Activated CD8-positive, alpha-beta memory T cell treated with anti-CD3 and anti-CD28 coated beads, Interleukin-2, amount 50 U/mL, for 1 hour (primary cell): ENCODE measurements around the gene CDH23.

Experiments used
- DNase-seq: peaks from one replicate; pipeline ENCODE4 v3.0.0-alpha.2; 2020; ENCODE audit errors: extremely low read depth

Gene CDH23

DNA sequence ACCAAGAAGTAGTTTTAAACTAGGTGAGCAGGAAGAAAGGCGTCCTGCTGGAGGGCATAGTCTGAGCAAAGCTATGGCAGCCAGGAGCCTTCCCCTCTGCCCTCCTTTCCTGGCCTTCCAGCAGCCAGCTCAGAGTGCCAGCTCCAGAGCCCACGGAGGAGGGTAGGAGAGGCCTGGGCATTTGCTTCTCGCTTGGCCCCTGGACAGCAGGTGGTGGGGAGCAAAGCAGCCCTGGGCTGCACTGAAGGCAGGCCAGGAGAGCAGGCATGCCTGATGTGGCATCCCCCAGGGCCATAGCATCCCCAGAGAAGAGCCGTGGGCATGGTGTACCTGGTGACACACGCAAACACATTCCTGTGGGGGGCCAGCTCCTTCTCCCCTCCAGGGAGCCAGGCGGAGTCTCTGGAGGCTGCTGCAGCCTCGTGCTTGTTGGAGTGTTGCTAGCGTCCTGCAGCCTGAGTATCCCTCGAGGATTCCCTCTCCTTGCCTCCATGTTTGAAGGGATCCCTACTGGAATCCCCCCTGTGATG lies 43.9 kb downstream of the CDH23 start:
- no peak for DNase-seq

DNA sequence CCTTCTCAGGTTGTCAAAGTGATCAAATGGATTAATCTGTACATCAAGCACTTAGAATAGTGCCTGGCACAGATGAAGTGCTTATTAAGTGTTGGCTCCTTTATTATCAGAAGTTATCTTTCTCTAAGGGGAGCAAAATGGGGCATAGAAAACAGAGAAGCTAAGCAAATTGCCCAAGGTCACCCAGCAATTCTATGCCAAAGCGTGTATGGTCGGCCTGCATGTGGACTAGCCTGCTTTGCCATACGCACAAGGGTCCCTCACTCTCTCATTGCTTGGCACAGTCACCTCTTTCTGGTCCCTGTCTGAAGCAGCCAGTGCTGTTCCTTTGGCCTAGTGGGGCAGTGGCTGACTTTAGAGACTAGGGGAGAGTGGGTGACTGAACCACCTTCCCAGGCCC lies 45.3 kb downstream of the CDH23 start:
- no peak for DNase-seq

DNA sequence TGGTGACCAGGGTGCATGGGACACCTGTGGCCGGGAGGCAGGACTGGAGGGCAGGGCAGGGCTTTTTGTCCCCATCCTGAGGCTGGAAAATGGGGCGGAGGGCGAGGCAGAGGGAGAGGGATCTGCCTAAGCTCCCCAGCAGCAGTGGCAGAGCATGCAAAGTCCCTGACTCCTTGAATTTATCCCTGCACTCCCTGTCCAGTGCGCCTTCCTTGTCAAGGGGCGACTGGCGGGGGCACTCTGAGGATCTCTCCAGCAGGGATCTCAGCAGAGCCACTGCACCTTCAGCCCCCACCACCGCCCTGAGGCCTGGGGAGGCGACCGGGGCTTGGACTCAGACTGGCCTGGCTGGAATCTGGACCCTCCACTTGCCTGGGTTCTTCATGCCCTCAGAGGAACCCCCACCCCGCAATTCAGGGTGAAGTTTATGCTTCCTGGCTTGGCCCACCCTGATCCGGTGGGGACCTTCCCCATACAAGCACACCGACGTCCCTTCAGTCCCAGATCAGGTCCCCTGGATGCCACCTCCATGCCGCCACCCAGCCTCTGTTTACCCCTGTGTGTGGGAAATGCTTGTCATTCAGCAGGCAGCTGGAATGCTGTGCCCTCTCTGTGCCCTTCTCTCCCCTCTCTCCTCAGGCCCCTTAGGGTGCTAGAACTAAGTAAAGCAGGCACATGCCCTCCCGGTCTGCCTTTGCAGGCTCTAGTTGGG lies 46.3 kb downstream of the CDH23 start:
- no peak for DNase-seq

DNA sequence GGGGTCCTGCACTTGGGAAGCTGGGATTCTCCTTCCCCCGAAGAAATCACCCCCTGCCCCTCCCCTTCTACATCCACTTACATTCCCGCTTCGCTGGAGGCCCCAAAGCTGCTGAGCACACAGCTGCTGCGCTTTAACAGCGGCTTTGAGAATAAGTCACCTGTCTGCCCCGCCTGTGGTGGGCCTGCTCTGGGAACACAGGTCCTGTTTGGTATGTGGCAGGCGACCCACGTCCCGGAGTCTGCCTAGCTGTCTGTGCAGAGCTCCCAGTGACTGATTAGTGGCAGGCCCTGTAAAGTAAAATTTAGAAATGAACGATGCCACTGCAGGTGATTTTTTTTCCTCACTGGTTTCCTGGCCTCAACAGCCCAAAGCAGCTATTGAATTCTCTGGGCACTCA lies 47.0 kb downstream of the CDH23 start:
- DNase-seq: no peak

DNA sequence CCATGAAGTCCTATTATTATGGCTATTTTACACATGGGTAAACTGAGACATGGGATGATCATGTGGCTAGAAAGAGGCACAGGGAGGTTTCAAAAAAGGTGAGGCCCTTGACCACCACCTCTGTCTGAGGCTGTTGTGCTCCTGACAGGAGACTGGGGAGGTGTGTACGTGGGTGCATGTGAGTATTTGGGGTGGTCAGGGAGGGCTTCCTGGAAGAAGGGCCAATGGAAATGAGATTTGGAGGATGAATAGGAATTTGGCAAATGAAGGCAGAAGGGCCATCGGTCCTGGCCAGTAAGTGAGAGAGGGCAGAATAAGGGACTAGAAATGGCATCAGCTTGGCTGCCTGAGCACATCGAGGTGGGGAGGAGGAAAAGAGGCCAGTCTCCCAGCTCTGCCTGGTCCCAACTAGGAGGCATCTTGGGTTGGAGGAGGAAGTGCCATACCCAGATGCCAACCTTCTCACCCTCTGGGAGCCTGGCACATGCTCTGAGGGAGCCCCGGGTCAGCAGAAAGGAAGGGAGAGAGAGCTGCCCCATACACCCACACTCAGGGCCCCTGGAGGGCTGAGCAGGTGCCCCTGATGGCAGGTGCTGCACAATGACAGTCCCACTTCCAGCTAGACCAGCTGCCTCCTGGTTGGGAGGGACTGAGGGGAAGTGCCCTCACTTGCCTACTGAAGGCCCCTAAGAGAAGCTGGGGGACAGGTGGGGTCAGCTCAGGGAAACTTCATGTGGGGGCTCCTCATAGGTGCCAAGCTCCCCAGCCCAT lies 47.7 kb downstream of the CDH23 start:
- no peak for DNase-seq

DNA sequence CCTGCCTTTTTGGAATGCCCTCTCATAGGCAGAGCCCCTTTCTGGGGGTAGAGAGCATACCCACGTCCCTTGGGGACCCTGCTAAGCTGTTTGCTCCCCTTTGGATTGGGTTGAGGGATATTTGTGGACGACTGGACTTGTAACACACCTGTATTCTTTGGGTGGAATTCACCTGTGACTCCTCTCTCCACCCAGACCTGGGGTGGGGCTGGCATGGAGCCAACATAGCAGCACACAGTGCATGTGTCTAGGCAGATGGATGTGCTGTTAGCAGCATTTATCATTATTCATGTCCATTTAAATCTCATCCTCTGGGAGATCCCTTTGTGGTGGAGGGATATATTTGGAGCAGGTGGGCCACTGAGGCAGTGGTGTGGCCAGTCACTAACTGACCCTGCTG lies 51.0 kb downstream of the CDH23 start:
- no peak for DNase-seq

DNA sequence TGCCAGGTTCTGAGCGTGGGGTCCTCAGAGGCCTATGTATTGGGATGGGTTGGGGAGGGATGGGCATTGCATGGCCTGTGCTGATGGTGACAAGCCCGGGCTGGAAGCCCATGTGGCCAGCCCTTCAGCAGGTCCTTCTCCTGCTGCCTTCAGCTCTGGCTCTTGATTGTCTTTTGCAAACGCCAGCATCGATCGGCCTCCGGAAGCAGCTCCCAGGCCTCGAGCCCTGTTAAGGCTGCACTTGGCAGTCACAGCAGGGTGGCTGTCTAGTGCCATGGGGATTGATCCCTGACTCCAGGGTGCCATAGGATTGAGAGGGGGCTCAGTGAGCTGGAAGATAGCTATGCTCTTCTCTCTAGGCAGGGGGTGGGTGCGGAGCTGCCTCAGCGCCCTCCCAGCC lies 51.4 kb downstream of the CDH23 start:
- no peak for DNase-seq

DNA sequence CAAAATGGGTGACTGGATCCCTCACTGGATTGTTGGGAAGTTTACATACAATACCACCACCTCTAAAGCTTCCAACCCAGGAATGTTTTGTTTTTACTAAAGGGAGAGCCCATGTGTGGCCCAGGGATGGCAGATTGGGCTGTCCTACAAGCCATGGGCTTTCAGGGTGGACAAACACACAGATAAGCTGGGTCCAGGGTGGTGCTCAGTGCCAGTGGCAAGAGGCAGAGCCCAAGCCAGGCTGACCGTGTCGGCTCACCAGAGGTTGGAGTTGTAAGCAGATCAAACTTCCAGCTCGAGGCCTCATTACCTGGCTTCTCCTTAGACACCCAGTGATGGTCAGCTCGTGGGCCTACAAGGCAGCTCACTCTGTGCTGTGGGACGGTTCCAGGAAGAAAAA lies 52.3 kb downstream of the CDH23 start:
- DNase-seq: no peak

DNA sequence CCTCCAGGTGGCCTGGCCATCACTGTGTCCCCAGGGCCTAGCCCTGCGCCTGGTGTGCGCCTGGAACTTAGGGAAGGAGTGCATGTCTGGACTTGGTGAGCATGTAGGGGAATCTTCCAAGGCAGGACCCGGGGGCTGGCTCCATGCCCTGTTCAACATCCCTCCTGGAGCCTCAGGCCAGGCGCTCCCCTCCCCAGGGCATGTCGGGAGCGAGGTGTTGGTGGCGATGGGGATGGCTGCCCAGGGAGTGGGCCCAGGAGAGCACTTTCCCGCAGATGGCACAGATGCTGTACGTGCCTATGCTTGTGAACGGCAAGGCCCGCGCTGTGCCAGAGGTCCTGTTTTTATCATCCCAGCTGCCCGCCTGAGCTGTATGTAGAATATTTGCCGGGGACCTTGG lies 55.0 kb downstream of the CDH23 start:
- no peak for DNase-seq

DNA sequence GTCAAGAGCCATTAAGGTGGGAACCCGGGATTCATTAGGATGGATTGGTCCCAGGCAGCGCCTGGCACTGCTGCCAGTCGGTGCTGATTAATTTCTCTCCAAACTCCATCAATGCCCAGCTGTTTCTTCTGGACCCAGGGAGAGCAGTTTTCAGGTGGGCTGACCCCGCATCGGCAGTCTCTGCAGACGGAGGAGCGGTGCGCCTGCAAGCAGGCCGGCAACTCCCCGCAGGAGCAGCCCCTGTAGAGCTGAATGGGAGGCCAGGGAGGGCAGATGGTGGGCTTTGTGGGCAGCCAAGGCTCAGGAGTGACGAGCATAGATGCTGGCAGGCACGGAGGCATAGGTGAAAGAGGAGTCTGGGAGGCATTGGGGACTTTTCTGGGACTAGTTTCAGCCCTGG lies 56.5 kb downstream of the CDH23 start:
- no peak for DNase-seq

DNA sequence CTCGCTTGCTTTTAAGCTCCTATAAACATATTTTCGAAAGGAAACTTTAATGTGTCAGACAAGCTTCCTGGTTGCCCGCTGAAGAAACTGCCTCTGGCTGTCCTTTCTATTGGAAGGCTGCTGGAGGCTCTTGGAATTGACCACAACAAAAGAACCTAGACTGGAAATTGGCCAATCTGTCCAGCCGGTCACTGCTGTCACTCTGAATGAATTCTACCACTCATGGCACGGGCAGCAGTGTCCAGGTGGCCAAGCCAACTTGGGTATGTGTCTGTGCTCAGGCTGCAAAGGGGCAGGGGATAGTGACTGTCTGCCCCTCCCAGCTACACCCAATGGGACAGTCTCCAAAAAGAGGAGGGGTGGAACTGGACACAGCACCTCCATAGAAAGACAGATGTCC lies 57.6 kb downstream of the CDH23 start:
- no peak for DNase-seq

DNA sequence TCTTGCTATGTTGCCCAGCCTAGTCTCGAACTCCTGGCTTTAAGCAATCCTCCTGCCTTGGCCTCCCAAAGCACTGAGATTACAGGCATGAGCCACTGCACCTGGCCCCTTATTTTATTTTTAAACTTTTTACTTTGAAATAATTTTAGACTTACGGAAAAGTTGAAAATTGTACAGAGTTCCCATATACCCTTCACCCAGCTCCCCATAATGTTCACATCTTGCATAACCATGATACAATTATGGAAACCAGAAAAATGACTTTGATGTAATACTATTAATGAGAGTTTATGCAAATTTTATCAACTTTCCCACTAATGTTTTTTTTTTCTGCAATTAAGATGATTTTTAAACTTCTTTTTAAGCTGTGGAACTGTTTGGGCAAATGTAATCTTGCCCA lies 58.3 kb downstream of the CDH23 start:
- DNase-seq: no peak

DNA sequence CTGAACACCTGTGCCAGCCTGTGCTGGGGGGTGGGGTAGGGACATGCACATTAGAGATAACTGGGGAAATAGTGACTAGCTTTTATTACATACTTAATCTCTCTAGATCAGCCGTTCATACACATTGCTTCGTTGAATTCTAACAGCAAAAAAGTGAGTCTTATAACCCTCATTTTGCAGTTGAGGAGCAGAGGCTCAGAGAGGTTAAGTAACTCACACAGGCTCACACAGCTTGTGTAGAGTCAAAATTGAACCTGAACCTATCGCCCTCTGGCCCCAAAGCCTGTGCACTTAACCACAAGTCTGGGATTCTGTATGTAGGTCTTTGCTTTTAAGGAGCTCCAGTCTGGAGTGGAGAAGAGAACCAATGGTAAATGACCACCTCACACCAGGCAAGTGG lies 59.9 kb downstream of the CDH23 start:
- DNase-seq: no peak

DNA sequence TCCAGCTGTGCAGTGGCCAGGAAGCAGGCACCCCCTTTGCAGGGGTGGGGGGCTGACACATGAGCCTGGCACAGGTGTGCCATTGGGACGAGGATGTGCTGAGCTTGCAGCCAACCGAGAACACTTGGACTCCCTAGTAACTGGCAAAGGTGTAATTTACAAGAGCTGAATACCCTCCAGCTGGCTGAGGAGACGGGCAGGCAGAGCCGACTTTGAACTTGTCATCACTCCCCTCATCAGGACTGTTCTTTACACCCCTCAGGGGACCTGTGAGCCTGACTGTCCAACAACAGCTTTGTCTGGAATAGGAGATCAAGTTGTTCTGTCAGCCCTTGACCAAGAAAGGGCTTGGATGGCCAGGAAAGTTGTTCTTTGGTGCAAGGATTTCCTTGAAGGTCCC lies 61.2 kb downstream of the CDH23 start:
- no peak for DNase-seq

DNA sequence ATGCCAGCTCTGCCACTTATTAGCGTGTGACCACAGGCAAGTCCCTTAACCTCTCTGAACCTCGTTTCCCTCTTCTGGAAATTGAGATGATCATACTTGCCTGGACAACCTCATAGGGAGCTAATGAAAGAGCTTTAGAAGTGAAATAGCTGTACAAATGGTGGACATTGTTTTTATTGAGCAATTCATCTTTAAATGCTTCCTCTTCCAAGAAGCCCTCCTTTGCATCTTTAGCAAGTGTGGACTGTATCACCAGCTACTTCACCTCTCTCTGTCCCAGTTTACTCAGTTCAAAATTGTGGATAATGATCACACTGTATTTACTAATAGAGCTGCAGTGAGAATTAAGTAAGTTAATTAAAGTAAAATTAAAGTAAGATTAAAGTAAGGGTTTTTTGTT lies 61.7 kb downstream of the CDH23 start:
- DNase-seq: no peak

DNA sequence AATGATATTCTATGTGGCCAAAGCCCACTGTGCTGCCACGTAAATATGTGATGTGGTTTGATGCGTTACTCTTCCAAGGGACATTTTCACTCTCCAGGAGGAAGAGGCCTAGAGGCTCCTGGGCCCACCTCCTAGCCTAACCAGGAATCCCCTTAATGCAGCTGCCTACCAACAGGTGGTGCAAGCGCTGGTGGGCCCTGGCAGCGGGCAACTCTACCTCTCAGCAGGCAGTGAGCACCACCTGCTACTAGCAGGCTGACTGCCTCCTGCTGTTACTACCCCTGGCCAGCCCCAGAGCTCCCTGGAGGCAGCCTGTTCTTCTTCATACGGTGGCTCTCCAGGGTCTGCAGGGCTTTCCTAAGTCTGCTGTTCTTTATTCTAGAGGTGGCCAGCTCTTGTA lies 62.8 kb downstream of the CDH23 start:
- DNase-seq: no peak

DNA sequence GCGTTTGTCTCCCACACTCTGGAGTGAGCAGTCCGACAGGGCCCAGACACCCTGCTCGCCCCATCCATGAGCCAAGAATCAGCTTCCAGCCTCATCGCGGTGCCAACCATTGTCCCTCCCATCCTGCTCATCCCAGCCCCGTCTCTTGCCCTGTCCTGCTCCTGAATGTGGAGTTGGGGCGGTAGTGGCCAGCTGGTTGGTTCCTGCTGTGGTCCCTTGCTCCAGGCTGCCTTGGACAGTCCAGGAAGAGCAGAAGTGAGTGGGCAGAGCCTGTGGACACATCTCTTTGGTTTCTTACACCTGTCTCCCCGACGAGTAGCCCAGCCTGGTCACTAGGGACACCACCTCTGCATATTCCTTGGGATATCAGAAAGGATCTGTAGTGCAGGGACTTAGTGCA lies 63.9 kb downstream of the CDH23 start:
- no peak for DNase-seq

DNA sequence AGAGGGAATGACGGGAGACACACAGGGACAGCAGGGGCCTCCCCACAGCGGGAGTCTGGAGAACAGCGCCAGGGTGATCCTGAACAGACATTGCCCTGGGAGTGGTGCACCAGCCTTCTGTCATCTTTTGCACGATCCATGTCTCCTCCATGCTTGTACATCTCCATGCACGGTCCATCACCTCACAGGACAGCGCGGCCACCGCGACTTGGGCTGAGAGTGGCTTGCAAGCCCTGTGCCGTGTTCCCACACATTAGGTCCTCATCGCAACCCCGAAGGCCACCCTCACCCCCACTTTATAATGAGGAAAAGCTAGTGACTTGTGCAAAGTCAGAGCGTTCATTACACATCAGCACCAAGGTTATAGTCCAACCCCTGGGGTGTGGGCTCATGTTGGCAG lies 64.7 kb downstream of the CDH23 start:
- no peak for DNase-seq

DNA sequence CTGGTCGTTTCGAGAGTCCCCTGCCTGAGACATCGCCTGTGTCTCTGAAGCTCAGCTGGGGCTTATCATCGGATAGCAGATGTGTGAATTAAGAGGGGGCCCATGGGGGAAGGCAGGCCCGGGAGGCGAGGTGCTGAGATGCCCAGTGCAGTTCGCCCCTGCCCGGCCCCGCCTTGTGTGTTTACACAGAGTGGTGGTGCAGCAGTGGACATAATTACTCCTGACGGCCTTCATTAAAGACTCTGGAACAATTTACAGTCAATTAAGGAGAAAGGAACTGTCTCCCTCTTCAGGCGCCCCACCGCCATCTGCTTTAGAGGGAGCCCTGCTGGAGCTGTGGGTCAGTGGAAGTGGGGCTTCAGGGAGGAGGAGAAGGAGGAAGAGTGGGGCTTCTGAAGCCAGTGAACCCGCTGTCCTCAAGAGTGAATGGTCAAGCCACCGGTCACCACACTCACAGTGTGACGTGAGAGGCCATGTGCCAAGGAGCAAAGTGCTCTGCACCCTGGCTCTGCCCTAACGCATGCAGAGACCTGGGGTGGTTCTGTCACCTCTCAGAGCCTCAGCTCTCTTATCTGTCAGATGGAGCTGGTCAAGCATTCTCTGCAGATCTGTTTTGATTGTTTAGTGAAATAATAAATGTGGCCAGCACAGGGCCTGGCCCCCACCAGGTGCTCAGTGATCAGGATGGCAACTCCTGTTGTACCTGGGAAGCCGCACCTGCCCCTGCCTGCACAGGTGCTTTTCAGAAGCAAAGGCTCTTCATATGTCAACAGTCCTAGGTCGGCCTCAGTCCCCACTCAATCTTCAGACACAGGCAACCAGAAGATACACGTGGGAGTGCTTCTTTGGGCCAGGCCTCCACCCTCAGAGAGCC lies 65.6 kb downstream of the CDH23 start:
- DNase-seq: no peak

DNA sequence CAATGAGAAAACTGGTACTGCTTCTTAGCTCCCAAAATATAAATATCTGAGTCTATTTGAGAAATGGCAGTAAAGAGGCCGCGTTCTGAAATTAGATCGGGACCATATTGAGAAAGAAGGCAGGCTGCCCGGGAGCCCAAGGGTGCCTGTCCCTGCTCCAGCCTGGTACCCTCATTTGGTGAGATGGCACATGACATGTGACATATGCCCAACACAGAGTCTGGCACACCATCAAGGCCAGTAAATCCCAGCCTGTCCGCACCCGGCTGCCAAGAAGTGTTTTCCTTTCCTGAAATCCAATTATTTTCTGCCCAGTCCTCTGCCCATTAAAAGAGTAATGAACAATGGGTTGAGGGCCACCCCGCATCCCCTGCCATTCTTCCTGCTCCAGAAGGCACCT lies 66.4 kb downstream of the CDH23 start:
- no peak for DNase-seq

DNA sequence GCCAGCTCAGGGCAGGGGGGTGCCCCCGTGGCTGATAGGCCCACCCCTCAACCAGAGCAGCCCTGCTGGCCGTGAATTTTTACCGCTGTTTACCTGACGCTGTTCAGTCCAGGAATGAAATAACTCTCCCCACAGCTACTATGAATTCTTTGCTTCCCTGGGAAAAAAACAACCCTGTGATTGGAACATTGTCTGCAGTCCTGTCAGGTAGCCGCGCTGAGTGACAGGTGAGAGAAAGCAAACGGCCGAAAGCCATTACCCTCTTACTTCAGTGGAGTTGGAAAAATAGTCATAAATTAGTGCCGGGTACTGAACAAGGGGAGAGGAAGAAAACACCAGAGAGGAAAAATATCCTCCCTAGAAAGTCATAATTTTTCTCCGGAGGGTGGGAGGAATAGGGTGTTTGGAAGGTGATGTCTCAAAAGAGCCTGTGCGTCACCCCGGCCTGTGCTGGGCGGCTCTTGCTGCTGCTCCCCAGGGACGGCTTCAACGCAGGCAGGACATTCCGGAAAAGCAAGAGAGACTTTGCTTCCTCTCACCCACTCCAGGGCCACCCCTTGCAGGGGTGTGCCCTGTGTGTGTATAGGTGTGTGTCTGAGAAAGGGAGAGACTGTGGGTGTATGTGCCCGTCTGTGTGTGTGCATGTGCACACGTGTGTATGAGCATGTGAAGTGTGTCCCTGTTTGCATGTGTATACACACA lies 69.0 kb downstream of the CDH23 start:
- no peak for DNase-seq

DNA sequence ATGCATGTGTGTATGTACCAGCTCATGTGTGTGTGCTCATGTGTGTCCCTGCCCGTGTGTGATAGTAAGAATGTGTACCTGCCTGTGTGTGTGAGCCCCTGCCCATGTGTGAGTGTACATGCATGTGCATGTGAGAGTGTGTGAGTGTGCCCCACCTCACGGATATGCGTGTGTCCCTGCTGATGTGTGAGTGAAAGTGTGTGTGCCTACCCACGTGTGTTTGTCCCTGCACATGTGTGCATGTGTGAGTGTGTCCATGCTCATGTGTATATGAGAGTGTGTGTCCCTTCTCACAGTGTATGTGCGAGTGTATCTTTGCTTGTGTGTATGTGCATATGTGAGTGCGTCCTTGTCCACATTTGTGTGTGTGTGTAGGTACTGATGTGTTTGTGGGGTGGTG lies 69.6 kb downstream of the CDH23 start:
- no peak for DNase-seq
